Measurements from ENCODE around the gene SYF2. TPM values are rescaled to one million over a fixed set of nuclear protein-coding genes. Genes with fewer than 3 reads are reported as not detected.
A peak's percentile ranks its signal among the peaks of the same experiment; 100 is the strongest.

Gene SYF2
- total and polyA plus RNA-seq, 4 donors: 29.7 to 99.4 (median 67.5) TPM

- H3K4me3 ChIP-seq: peak overlapping the region; percentile 68
- ATAC-seq (ENCODE audit: insufficient read depth, low FRiP score) (peak; percentile 93), DNase-seq (peak; percentile 81 to 88 (median 84))
- peak overlapping the region; percentile 86 to 95 for H3K9ac ChIP-seq (ENCODE audit: insufficient read depth in 1 of 2, low read length in 2 of 2)
- H3K36me3 ChIP-seq (ENCODE audit: control insufficient read depth in 4 of 4, insufficient read depth in 4 of 4, low read length in 4 of 4): peaks cover 8 to 18% (median 11%) of the 10 kb centered on the region in 4 donors
- H3K27me3 ChIP-seq (ENCODE audit: control insufficient read depth in 3 of 3, insufficient read depth in 3 of 3, low read length in 2 of 3): no peaks in the 10 kb centered on the region
- 22 to 23% methylated on average over 13 of the region's 13 CpGs for WGBS, 2 donors
- H3K4me1 ChIP-seq (ENCODE audit: control insufficient read depth in 5 of 5, insufficient read depth in 5 of 5, low read length in 5 of 5): peaks cover 0 to 15% (median 11%) of the 10 kb centered on the region in 5 donors
- H3K27ac ChIP-seq (ENCODE audit: low read depth in 1 of 2, low read length in 1 of 2): peak overlapping the region; percentile 88 to 95
- TF ChIP-seq CTCF (IDR thresholded peaks at IDR 0.05; ENCODE audit: control extremely low read depth, extremely low read depth): no peak
- H3K9me3 ChIP-seq (ENCODE audit: control insufficient read depth in 4 of 4, insufficient read depth in 3 of 4, low read length in 3 of 4): no peaks in the 10 kb centered on the region
Measured at GRCh38 chr1:25232866-25233784, 823 bp upstream of the SYF2 start.

GRCh38 chr1:25223471-25223870 lies 8.8 kb downstream of the SYF2 start:
- WGBS, 2 donors: 87 to 99% methylated on average over 3 of the region's 3 CpGs
- no peak for ATAC-seq (ENCODE audit: insufficient read depth, low FRiP score)
- H3K36me3 ChIP-seq (ENCODE audit: control insufficient read depth in 4 of 4, insufficient read depth in 4 of 4, low read length in 4 of 4): peaks cover 10 to 32% (median 26%) of the 10 kb centered on the region in 4 donors

DNA sequence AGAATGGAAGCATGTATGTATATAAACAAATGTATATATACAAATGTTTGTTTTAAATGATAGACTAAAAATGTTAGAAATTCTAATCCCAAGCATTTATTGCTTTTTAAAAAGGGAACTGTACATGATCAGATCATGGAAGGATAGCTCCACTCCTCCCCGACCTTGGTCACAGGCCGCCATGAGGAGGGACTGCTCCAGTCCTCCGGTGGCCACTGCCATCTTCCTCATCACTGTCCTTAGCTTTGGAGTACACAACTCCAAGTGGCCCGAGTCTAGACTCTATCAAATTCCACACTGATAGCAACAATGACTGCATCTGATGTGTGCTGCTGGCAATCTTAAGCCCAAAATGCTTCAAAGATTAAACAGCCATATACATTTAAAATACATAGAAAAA lies 9.7 kb downstream of the SYF2 start:
- no peak for ATAC-seq (ENCODE audit: insufficient read depth, low FRiP score)
- no peak for TF ChIP-seq CTCF (IDR thresholded peaks at IDR 0.05; ENCODE audit: control extremely low read depth, extremely low read depth)
- 94 to 95% methylated on average over 4 of the region's 4 CpGs for WGBS, 2 donors

More at GRCh38 chr1:25223471-25223870, 8.8 kb downstream of the SYF2 start:
- TF ChIP-seq CTCF (IDR thresholded peaks at IDR 0.05; ENCODE audit: control extremely low read depth, extremely low read depth): no peak
- Histone ChIP-seq H3K27me3 (ENCODE audit: control insufficient read depth in 3 of 3, insufficient read depth in 3 of 3, low read length in 2 of 3) (no peaks in the 10 kb centered on the region), H3K27ac (ENCODE audit: low read depth in 1 of 2, low read length in 1 of 2) (no peak overlapping the region), H3K9me3 (ENCODE audit: control insufficient read depth in 4 of 4, insufficient read depth in 3 of 4, low read length in 3 of 4) (no peaks in the 10 kb centered on the region), H3K4me1 (ENCODE audit: control insufficient read depth in 5 of 5, insufficient read depth in 5 of 5, low read length in 5 of 5) (no peaks in the 10 kb centered on the region), H3K4me3 (no peak overlapping the region), H3K9ac (ENCODE audit: insufficient read depth in 1 of 2, low read length in 2 of 2) (no peak overlapping the region)
- no peak for DNase-seq

More for the DNA sequence above, 9.7 kb downstream of the SYF2 start:
- Histone ChIP-seq H3K4me3 (no peak overlapping the region), H3K9me3 (ENCODE audit: control insufficient read depth in 4 of 4, insufficient read depth in 3 of 4, low read length in 3 of 4) (no peaks in the 10 kb centered on the region), H3K4me1 (ENCODE audit: control insufficient read depth in 5 of 5, insufficient read depth in 5 of 5, low read length in 5 of 5) (no peaks in the 10 kb centered on the region), H3K27ac (ENCODE audit: low read depth in 1 of 2, low read length in 1 of 2) (no peak overlapping the region), H3K27me3 (ENCODE audit: control insufficient read depth in 3 of 3, insufficient read depth in 3 of 3, low read length in 2 of 3) (no peaks in the 10 kb centered on the region), H3K9ac (ENCODE audit: insufficient read depth in 1 of 2, low read length in 2 of 2) (no peak overlapping the region), H3K36me3 (ENCODE audit: control insufficient read depth in 4 of 4, insufficient read depth in 4 of 4, low read length in 4 of 4) (peaks cover 10 to 32% (median 23%) of the 10 kb centered on the region in 4 donors)
- DNase-seq: no peak

All from lung (tissue), 12 donors.